Activated naive CD4-positive, alpha-beta T cell treated with anti-CD3 and anti-CD28 coated beads for 36 hours (primary cell): Measurements from ENCODE around the gene SEMA7A. TPM values are rescaled to one million over a fixed set of nuclear protein-coding genes. Genes with fewer than 3 reads are reported as not detected.

Source experiments
- CTCF ChIA-PET: fragments of 350-600 bp; sonication (Branson Sonifier 250); formaldehyde crosslinking; loops from one replicate; lab custom pipeline; 2021; ENCODE audit warnings: antibody characterized with exemption; lab: Charles Lee
- DNase-seq: peaks from one replicate; pipeline ENCODE4 v3.0.0-alpha.2; 2020
- H3K27ac Mint-ChIP-seq: one replicate; pipeline ENCODE4 v1.8.0; 2021; ENCODE audit warnings: mild to moderate bottlenecking, mixed read lengths
- H3K27me3 Mint-ChIP-seq: one replicate; pipeline ENCODE4 v1.8.0; 2021; ENCODE audit warnings: low read depth, mixed read lengths
- H3K36me3 Mint-ChIP-seq: one replicate; pipeline ENCODE4 v1.8.0; 2021; ENCODE audit warnings: low read depth, mixed read lengths
- H3K4me1 Mint-ChIP-seq: one replicate; pipeline ENCODE4 v1.8.0; 2021; ENCODE audit warnings: low read depth, mixed read lengths
- H3K4me3 Mint-ChIP-seq: one replicate; pipeline ENCODE4 v1.8.0; 2021; ENCODE audit warnings: mild to moderate bottlenecking, moderate library complexity, mixed read lengths
- H3K9me3 Mint-ChIP-seq: one replicate; pipeline ENCODE4 v1.8.0; 2021; ENCODE audit warnings: mixed read lengths
- intact Hi-C: fragments of 100-400 bp; cut with micrococcal nuclease; formaldehyde crosslinking; loops from one replicate; pipeline ENCODE4 v1.15.1; 2023
- total RNA-seq, 2 experiments: library from RNA; stranded (reverse); gene quantifications; one replicate each; pipeline ENCODE4 v1.2.3, GENCODE V29; 2021

The SEMA7A gene
- total RNA-seq, 2 experiments from 2014 or later: 45.7 to 46.9 TPM

DNA sequence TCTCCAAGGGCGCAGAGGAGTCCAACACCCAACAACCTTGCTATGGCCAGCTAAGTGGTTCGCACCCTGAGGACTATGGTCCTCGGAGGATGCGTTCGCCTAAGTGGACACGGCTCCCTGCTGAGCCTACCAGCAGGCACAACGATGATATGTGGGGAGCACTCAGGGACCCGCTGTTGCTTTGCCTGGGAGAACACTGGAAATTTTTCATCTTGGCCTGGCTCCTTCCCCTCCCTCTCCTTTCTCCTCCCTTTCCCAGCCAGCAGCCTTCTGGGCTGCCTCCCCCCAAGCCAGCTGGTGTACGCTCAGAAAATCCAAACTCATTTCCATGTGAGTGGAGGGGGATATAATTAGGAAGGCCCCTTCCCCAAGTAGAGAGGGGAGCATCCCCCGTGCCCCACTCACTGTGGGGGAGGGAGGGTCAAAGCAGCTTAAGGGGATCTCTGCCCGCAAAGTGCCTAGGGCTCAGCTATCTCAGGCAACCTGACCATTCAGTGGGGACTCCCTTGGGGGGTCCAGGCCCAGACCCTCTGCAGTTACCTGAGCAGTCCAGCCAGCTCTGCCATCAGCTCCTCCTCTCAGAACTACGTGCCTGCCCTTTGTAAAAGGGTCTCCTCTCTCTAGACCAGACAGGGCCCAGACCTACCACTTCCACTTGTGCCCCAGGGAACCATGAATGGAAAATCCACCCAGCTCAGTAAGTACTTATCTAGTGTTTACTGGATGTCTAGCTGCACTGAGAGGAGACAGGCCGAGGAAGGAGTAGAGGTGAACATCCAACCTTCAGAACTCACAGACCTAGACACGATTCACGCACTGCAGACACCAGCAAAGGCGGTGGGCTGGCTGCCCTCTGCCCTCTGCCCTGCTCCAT is 742 bp upstream of the SEMA7A start:
- Mint-ChIP-seq H3K27ac (peak overlapping the region; percentile 88), H3K9me3 (no peaks in the 10 kb centered on the region), H3K4me3 (peak overlapping the region; percentile 79), H3K4me1 (peaks cover 67% of the 10 kb centered on the region), H3K27me3 (no peaks in the 10 kb centered on the region), H3K36me3 (peaks cover 25% of the 10 kb centered on the region)
- CTCF ChIA-PET: interaction anchor here (0.6 to 17.3 kb wide), 5 partner anchors 30 to 297 kb away, joined by 3 to 399 read pairs (median 3); no protein-coding TSS in a partner anchor
- intact Hi-C loops: loop anchor here (1.0 kb wide), 2 partner anchors 27 to 31 kb away; partner anchors contain the start of gene UBL7
- DNase-seq: no peak

GRCh38 chr15:74432968-74433591 is 678 bp downstream of the SEMA7A start:
- peaks cover 29% of the 10 kb centered on the region for H3K36me3 Mint-ChIP-seq
- peaks cover 72% of the 10 kb centered on the region for H3K4me1 Mint-ChIP-seq
- DNase-seq: no peak
- H3K27me3 Mint-ChIP-seq: no peaks in the 10 kb centered on the region
- H3K4me3 Mint-ChIP-seq: peak overlapping the region; percentile 90
- H3K27ac Mint-ChIP-seq: peak overlapping the region; percentile 85
- intact Hi-C loops: no loop called here
- no peaks in the 10 kb centered on the region for H3K9me3 Mint-ChIP-seq
- CTCF ChIA-PET: interaction anchor here (1.0 kb wide), 1 partner anchor 29 kb away, joined by 3 read pairs; no protein-coding TSS in a partner anchor

- Mint-ChIP-seq H3K9me3 (no peaks in the 10 kb centered on the region), H3K4me3 (peak overlapping the region; percentile 90), H3K27ac (peak overlapping the region; percentile 85), H3K4me1 (peaks cover 77% of the 10 kb centered on the region), H3K27me3 (no peaks in the 10 kb centered on the region), H3K36me3 (peaks cover 35% of the 10 kb centered on the region)
- intact Hi-C loops: no loop called here
- CTCF ChIA-PET: interaction anchor here (0.5 to 1.9 kb wide), 7 partner anchors 22 to 774 kb away, joined by 3 to 13 read pairs (median 3); no protein-coding TSS in a partner anchor
- DNase-seq: no peak
These were observed 1.3 kb downstream of the SEMA7A start for GRCh38 chr15:74432271-74432967.

GRCh38 chr15:74431645-74432044 is 2.1 kb downstream of the SEMA7A start:
- H3K27ac Mint-ChIP-seq: peak overlapping the region; percentile 85

DNA sequence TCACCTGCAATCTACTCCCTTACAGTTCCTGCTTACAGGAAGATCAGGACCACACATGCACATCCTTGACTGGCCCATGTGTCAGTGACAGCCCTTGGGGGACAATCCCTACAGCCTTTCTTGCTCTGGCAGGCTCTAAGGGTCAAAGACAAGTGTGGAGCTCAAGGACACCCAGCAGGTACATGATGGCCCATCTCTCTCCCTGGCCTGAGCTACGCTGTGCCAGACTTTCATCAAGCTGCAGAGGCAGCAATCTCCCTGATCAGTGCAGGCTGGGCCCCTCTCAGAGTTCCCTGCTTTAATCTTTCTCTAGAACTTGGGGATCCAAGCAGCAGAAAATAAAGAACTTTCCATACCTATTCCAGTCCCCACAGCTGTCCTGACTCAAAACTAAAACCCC is 2.6 kb downstream of the SEMA7A start:
- Mint-ChIP-seq H3K27ac (peak overlapping the region; percentile 85), H3K4me1 (peaks cover 84% of the 10 kb centered on the region), H3K4me3 (peak overlapping the region; percentile 90), H3K9me3 (no peaks in the 10 kb centered on the region), H3K36me3 (peaks cover 43% of the 10 kb centered on the region), H3K27me3 (no peaks in the 10 kb centered on the region)
- intact Hi-C loops: no loop called here
- CTCF ChIA-PET: interaction anchor here (0.6 to 1.9 kb wide), 9 partner anchors 10 to 520 kb away, joined by 3 to 13 read pairs (median 3); no protein-coding TSS in a partner anchor
- DNase-seq: no peak

More at GRCh38 chr15:74431645-74432044, 2.1 kb downstream of the SEMA7A start:
- no peaks in the 10 kb centered on the region for H3K27me3 Mint-ChIP-seq
- peak overlapping the region; percentile 90 for H3K4me3 Mint-ChIP-seq
- H3K36me3 Mint-ChIP-seq: peaks cover 38% of the 10 kb centered on the region
- CTCF ChIA-PET: interaction anchor here (0.5 to 1.9 kb wide), 8 partner anchors 10 to 775 kb away, joined by 3 to 13 read pairs (median 3); no protein-coding TSS in a partner anchor
- H3K9me3 Mint-ChIP-seq: no peaks in the 10 kb centered on the region
- intact Hi-C loops: no loop called here
- peak; percentile 51 for DNase-seq
- peaks cover 83% of the 10 kb centered on the region for H3K4me1 Mint-ChIP-seq

DNA sequence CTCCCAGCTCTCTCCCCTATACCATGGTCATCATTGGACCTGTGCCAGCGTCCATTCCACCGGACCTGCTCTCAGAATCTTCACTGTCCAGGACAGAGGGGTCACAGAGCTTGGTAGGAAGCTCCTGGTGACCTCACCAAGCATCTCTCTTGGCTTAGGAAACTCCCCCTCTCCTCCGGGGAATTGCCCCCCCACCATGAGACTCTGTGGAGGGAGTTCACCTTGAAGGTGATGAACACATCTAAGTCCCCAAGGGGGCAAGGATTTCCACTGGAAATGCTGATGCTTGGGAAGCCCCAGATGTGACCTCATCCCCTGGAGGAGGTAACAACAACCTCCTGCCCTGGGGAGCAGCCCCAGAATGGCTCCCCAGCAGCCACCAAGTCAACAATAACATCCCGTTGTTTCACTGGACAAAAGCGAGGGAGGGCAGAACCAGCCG is 3.2 kb downstream of the SEMA7A start:
- H3K9me3 Mint-ChIP-seq: no peaks in the 10 kb centered on the region
- peak overlapping the region; percentile 85 for H3K27ac Mint-ChIP-seq
- no peaks in the 10 kb centered on the region for H3K27me3 Mint-ChIP-seq
- peaks cover 43% of the 10 kb centered on the region for H3K36me3 Mint-ChIP-seq
- peak overlapping the region; percentile 90 for H3K4me3 Mint-ChIP-seq
- peaks cover 83% of the 10 kb centered on the region for H3K4me1 Mint-ChIP-seq
- peak; percentile 49 for DNase-seq
- CTCF ChIA-PET: interaction anchor here (0.6 to 1.9 kb wide), 5 partner anchors 21 to 55 kb away, joined by 3 to 13 read pairs (median 3); no protein-coding TSS in a partner anchor
- intact Hi-C loops: no loop called here

GRCh38 chr15:74429781-74430400 is 3.9 kb downstream of the SEMA7A start:
- Mint-ChIP-seq H3K27me3 (no peaks in the 10 kb centered on the region), H3K4me1 (peaks cover 81% of the 10 kb centered on the region), H3K36me3 (peaks cover 43% of the 10 kb centered on the region), H3K4me3 (peak overlapping the region; percentile 90), H3K27ac (peak overlapping the region; percentile 85), H3K9me3 (no peaks in the 10 kb centered on the region)
- CTCF ChIA-PET: interaction anchor here (2.0 to 2.2 kb wide), 2 partner anchors 9 to 47 kb away, joined by 8 to 11 read pairs; no protein-coding TSS in a partner anchor
- no peak for DNase-seq
- intact Hi-C loops: no loop called here

DNA sequence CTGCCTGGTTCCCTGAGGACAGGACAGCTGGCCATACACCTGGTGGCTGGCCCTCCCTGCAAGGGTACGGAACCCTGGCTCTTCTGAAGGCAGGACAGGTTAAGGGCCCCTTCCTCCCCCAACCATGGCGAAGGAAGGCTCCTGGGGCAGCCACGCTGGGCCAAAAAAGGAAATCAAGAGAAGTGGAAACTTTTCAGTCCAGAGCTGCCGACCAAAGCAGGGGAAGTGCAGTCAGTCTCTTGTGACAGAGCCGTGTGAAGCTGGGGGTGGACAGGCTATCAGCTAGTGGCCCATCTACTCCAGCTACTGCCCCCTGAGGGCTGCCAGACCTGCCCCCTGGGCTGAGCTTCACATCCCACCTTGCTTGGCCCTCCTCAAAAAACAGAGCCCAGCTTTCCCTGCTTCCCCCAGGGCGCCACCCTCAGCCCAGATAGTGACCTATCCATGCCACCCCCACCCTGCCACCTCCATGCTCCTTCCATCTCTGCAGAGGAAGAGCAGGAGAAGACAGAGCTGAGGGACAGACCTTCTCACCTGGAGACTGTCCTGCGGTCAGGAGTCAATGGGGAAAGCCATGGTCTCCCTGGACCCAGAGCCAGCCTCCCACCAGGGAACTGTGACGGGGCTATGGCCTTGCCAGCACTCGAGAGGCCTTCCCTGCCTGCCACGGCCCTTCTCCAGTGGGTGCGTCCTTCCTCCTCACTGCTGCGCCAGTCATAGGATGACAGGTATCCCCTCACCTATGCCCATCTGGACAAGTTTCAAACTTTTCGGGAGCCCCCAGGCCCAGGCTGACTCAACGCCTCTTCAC is 4.6 kb downstream of the SEMA7A start:
- Mint-ChIP-seq H3K4me1 (peaks cover 79% of the 10 kb centered on the region), H3K27me3 (no peaks in the 10 kb centered on the region), H3K36me3 (peaks cover 43% of the 10 kb centered on the region), H3K4me3 (peak overlapping the region; percentile 90), H3K9me3 (no peaks in the 10 kb centered on the region), H3K27ac (peak overlapping the region; percentile 85)
- CTCF ChIA-PET: interaction anchor here (0.7 to 2.2 kb wide), 4 partner anchors 10 to 47 kb away, joined by 3 to 11 read pairs (median 6); no protein-coding TSS in a partner anchor
- intact Hi-C loops: no loop called here
- DNase-seq: no peak

DNA sequence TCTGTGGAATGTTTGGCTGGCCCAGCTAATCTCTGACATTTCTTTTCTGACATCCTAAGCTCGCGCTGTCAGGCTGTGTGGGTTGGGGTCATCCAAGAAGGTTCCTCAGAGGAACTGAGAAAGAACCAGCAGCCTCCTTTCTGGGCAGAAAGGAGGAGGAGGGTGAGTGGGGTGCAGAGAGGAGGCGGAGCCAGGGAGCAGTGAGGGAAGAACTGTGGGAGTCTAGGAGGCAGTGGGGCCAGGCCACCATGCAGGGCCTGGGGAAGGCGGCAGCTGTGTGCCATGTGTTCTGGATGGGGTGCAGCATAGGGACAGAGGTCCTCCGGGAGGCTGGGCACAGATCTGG is 5.3 kb downstream of the SEMA7A start:
- no peak for DNase-seq
- Mint-ChIP-seq H3K4me1 (peaks cover 84% of the 10 kb centered on the region), H3K9me3 (no peaks in the 10 kb centered on the region), H3K27ac (peak overlapping the region; percentile 85), H3K36me3 (peaks cover 45% of the 10 kb centered on the region), H3K4me3 (no peak overlapping the region), H3K27me3 (no peaks in the 10 kb centered on the region)
- CTCF ChIA-PET: interaction anchor here (0.9 to 2.2 kb wide), 5 partner anchors 9 to 46 kb away, joined by 3 to 11 read pairs (median 4); no protein-coding TSS in a partner anchor
- intact Hi-C loops: no loop called here

- Mint-ChIP-seq H3K9me3 (no peaks in the 10 kb centered on the region), H3K36me3 (peaks cover 46% of the 10 kb centered on the region), H3K27ac (peak overlapping the region; percentile 85), H3K4me3 (no peak overlapping the region), H3K27me3 (no peaks in the 10 kb centered on the region), H3K4me1 (peaks cover 87% of the 10 kb centered on the region)
- DNase-seq: no peak
- intact Hi-C loops: no loop called here
- CTCF ChIA-PET: interaction anchor here (0.9 to 2.2 kb wide), 5 partner anchors 9 to 45 kb away, joined by 3 to 11 read pairs (median 4); no protein-coding TSS in a partner anchor
These were observed 5.9 kb downstream of the SEMA7A start for GRCh38 chr15:74427607-74428441.
